Bone marrow (tissue), 2 donors: Measurements from ENCODE around the gene ARPC2.
"Not testable (repeated sequence)": the region's sequence is repeated elsewhere in the genome, so short reads cannot be mapped to it uniquely, and the experiment has no call there.

Experiments
- DNase-seq, 2 donors: peaks; one replicate each; lab custom pipeline; 2025; lab: John Stamatoyannopoulos, UW

ARPC2 gene

DNA sequence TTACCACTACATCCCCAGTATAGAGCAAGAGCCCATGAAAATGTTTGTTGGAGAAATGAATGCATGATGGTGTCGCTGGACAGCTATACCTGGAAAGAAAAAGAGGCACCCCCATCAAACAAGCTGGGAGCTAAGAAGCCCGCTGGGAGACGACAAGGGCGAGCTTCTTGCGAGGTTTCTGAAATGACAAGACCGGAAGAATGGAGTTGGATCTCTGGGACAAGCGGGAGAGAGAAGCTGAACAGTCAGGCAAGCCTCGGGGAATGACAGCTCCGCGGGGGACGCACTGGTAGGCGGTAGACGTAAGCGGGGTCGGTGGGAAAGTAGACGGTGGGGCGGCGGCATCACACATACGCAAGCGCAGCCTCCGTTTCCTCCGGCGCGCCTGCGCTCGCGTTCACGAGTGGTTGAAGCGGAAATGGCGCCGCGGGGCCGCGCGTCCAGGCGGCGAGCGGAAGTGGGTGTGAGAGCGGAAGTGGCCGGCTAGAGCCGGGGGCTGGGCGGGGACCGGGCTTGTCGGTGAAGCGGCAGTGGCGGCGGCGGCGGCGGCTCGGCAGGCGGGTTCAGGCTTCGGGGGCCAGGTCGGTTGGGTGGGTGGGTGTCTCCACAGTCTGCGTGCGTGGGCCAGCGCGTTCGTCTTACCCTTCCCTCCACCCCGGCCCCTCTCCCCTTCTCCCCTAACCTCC is at the start of gene ARPC2:
Gene ARPC2, plus strand, starts transcription at position 516 of the 686 bp plus-strand sequence. CDS start 282 bp downstream, outside the sequence.
- DNase-seq = peak; percentile 89 to 93

DNA sequence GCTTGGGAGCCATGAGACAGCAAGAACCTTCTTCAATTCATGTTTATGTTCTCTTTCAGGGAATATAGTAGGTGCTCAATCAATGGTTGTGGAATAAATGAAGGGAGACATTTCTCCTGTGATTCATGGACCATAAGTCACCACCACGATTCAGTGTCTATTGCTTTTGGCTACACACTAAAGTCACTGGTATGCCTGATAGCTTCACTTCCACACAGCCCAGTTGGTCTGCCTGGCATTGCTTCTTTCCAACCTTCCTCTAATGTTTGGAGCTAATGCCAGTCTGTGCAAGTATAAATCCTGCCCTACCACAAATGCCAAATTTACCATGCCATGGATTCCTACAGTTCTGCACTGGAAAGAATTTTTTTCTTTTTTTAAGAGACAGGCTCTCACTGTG is 49.0 kb upstream of the ARPC2 start:
- DNase-seq = no peak

DNA sequence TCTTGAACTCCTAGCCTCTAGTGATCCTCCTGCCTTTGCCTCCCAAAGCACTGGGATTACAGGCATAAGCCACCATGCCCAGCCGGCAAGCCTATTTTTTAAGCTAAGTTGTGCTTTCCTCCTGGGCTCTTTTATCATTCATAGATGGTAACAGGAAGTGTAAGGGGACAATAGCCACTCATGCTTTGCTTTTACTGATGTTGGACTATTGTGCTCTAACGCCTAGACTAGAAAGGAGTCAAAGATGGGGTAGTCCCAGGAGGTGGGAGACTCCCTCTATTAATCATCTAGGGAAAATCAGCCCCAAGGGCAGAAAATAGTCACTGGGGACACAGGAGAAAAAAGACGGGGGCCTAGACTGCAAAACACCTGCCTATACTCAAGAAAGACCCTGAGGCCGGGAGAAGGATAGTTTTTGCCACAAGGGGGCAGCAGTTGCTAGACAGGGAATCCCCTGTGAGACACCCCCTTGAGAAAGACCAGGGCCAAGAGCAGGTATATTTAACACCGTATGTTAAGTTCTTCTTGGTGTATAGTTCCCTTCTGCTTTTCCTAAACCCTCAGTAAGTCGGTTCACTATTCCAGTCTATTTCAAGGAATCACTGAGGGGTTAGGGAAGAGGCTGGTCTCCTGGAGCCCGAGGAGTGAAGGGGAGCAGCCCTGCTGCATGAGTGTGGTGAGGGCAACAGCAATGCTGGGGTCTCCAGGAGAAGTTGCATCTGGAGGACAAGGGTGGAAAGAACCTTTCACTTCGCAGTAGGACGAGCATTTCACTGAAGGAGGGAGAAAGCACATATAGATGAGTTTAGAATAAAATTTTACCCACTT is 48.1 kb upstream of the ARPC2 start:
- DNase-seq = peak in 1 of 2 donors; percentile 59

DNA sequence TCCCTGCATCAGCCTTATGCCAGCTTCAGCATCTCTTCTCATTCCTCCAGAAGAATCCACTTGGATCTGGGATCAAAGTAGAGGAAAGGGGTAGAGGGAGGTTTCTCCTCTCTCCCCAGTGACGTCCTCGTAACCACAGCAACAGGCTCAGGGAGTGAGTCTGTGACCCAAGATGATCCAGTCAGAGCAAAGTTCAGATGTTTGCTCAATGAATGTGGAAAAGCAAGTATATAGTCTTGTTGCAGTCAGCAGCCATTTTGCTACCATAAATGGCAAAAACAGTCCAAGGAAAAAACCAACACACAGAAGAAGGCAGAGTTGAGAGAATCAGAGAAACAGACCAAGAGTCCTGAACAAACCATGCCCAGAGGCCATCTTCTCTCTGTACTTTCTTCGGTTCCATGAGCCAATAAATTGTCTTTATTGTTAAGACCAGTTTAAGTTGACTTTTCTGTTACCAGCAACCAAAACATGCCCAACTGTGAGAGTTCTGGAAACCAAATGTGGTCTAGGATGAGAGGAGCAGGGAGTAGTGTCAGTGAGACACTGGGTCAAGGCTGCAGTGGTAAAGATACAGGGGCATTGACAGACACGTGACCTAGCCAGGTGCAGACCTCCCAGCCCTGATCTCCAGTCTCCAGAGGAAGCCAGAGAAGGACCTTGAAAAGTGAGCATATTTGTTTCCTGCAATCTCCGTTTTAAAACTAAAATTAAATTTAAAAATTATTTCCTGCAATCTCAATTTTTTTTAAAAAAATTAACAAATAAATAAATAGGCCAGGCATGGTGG is 47.0 kb upstream of the ARPC2 start:
- DNase-seq = no peak

DNA sequence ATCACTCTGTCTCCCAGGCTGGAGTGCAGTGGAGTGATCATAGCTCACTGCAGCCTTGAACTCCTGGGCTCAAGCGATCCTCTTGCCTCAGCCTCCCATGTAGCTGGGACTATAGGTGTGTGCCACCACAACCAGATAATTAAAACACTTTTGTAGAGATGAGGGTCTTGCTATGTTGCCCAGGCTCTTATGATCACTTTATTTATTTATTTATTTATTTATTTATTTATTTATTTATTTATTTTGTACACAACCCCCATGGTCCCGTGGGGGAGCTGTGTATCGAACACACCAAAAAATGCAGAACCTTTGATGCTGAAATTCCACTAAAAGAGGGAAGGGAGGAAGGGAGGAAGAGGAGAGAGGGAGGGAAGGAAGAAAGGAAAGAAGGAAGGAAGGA is 45.2 kb upstream of the ARPC2 start:
- DNase-seq = not testable (repeated sequence)

DNA sequence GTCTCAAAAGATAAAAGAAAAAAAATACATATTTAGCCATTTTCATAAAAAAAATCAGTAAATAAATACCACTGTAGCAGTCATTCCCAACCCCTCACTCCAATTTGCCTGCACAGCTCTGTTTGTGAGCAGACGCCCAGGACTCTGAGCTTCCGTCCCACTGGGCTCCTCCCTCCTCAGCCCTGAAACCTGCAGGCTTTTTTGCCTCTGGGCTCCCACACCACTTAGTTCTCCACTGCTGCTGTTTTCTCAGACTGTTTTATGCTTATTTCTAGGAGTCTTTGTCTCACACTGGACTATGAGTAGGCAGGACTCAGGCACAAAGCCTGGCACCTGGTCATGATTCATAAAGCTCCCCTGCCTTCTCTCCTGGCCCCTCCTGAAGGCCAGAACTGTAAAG is 44.1 kb upstream of the ARPC2 start:
- DNase-seq = no peak

DNA sequence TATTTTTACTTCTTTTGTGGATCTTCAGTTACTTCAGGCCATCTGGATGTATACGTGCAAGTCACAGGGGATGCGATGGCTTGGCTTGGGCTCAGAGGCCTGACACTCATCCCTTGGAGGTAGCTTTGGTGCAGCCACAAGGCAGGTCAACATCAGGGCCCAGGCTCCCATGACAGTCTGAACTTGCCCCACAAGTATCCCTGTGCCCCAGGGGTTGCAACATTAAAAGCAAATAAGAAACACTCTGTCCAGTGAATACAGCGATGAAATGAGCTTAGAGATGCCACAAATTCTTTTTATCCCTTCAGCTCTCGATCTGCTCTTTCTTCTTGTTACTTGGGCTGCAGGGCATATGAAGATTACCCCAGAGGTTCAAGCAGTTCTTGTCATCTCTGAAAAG is 37.2 kb upstream of the ARPC2 start:
- DNase-seq = no peak

DNA sequence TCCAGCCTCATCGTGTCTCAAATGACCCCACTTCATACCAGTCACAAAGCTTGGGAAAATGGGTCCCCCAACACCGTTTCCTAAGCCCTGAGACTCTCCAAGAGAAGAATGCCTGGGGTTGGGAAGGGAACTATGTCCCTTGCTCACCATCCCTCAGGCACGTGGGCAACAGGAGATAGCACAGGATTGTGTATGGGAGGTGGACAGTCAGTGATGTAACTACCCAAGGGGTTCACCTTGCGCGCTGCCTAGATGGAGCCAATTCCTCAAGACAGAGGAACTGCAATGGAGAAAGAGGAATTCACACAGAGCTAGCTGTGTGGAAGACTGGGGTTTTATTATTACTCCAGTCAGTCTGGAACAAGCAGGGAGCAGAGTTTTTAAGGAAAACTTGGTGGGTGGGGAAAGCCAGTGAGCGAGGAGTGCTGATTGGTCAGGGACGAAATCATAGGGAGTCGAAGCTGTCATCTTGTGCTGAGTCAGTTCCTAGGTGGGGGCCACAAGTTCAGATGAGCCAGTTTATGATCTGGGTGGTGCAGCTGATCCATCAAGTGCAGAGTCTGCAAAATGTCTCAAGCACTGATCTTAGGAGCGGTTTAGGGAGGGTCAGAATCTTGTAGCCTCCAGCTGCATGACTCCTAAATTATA is 36.4 kb upstream of the ARPC2 start:
- no peak for DNase-seq

DNA sequence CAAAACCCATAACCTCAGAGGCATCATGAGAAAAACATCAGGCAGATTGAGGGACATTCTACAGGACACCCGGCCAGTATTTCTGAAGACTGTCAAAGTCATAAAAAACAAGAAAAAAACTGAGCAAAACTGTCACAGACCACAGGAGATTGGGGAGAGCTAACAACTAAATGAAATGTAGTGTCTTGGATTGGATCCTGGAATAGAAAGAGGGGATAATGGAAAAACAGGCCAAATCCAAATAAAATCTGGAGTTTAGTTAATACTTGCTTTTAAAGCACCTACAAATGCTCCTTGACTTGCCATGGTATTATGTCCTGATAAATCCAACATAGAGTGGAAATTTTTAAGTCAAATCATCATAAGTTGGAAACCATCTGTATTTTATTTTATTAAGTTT is 32.7 kb upstream of the ARPC2 start:
- DNase-seq = no peak

DNA sequence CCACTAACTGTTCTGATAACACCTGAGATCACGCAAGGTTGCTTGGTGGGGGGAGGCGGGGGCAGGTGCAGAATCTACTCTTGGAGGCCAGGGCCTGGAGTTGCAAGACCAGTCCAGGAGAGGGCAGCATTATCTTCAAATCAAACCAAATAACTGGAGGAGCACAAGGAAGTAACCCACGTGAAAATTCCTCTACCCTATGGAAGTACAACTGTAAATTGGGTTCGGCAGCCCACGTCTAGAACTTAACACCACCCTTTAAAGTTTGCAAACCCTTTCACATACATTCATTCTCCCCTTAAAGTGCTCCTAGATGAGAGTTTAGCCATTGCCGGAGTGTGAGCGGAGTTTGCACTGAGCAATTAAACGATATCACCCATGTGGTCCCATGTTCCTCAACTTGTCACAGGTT is 30.6 kb upstream of the ARPC2 start:
- peak; percentile 10 to 71 for DNase-seq

DNA sequence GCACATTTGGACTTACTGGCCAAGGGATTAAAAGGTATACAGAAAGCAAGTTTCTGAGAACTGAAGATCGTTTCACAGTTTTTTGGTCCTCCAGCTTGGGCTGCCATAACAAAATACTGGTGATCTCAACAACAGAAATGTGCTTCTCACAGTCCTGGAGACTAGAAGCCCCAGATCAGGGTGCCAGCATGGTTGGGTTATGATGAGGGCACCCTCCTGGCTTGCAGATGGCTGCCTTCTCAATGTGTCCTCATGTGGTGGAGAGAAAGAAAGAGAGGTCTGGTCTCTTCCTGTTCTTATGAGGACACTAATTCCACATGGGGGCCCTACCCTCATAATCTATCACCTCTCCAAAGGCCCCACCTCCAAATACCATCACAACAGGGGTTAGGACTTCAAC is 30.1 kb upstream of the ARPC2 start:
- no peak for DNase-seq

DNA sequence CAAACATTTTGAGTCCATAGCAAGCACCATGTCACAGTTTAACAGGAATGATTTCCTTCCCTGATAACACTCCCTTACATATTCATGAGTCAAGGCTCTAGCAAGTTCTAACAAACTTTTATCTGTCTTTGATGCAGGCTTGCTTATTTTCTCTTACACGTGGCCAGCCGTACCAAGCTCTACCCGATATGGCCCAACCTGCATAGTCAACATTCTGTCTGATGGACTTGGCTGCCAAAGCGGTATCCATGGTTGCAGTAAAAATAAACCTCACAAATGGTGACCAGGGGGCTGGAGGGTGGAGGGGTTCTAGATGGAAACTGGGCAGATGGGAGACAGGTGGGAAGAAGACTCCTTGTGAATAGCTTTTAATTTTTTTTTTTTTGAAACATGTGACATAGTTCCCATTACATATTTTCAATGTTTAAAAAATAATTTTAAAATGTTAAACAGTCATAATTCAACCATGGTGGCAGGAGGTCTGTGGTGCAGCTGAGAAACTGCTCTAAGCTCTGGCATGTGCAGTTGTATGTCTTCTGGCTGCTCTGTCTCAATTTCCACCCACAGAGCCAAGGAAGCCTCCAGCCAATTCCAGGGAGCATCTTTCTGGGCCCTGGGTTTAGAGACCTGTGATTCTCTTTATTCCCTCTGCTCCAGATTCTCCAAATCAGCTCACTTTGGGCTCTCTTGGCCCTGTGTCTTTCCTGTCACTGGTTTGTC is 29.5 kb upstream of the ARPC2 start:
- DNase-seq = no peak

DNA sequence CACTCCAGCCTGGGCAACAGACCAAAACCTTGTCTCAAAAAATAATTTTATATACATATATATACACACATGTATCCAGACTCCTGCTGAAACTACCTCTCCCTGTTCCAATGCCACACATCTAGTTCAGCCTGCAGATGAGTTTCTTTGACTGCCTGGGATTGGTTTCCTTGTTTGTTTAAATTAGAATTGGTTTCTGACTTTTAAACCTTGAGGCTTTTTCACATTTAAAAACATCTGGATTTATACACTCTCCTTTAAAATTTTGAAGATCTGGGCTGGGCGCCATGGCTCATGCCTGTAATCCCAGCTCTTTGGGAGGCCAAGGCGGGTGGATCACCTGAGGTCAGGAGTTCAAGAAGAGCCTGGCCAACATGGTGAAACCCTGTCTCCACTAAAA is 28.5 kb upstream of the ARPC2 start:
- DNase-seq = no peak

DNA sequence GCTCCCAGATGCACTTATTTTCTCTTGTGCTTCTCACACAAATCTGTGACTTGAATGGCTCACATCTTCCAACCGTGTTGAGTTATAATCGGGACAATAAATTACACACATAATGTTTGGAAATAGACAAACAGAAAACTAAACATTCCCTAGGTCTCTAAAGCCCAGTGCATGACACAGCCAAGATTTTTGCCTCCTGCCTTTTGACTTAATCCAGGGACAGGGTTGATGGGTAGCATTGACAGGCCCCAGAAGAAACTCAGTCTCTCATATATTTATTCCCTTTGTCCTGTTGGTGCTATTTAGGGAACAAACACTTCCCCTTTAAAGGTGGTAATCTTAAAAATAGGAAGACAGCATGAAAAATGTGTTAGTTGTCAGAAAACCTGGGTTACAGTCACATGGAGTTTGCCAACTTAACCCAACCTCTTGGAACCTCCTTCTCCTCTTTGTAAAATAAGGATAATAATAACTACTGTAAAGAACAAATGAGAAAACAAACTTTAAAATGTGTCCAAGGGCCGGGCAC is 24.0 kb upstream of the ARPC2 start:
- DNase-seq = peak in 1 of 2 donors; percentile 1

DNA sequence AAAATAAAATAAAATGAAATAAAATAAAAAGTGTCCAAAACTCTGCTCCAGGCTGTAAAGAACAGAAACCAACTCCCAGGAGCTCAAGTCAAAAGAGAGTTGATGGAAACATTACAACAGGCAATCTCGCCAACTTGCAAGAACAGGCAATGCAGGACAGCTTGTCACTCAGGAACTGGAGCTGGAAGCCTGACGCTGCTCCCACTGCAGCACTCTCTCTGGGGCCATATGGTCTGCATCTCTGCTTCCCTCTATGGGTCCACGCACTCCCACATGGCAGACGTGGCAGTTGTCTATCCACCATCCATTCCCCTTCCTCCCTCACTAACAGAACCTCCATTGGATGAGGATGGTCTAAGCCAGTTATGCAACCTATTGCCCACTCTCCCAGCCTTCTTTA is 23.3 kb upstream of the ARPC2 start:
- no peak for DNase-seq

DNA sequence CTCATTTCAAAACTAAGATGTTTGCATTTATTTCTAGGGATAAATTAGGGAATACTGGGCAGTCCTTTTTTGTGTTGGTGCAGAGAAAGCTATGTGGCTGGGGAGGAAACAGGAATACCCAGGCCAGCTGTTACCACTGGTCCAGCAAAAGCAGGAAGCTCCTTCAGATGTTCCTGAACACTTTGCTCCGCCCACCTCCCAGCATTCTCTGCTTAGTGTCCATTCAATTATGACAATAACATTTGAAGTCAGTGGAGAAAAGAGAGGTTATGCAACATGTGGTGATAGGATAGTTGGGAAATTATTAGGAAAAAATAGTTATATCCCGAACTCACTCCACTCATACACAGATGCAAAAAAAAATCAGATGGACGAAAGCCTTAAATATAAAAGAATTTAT is 22.1 kb upstream of the ARPC2 start:
- no peak for DNase-seq

DNA sequence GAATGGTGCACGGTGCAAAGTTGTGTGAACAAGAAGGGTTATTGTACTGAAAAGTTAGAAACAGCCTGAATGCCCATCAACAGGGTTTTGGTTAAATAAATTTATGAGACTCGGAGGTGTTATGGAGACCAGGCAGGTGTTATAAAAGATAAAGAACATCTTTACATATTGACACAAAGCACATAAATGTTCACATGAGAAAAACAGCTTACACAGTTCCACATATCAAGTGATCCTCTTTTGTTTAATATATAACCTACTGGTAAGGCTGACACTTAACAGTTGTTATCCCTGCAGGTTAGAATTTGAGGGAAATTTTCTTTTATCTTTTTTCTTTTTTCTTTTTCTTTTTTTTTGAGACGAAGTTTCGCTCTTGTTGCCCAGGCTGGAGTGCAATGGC is 20.0 kb upstream of the ARPC2 start:
- no peak for DNase-seq

DNA sequence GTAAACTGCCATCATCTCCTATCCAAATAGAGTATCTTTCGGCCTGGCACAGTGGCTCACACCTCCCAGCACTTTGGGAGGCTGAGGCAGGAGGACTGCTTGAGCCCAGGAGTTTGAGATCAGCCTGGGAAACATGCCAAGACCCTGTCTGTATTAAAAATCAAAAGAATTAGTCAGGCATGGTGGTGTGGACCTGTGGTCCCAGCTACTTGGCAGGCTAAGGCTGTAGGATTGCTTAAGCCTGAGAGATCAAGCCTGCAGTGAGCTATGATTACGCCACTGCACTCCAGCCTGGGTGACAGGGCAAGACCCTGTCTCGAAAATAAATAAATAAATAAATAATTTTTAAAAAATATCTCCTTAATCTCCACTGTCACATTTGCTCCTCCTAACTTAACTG is 14.7 kb upstream of the ARPC2 start:
- DNase-seq = no peak

DNA sequence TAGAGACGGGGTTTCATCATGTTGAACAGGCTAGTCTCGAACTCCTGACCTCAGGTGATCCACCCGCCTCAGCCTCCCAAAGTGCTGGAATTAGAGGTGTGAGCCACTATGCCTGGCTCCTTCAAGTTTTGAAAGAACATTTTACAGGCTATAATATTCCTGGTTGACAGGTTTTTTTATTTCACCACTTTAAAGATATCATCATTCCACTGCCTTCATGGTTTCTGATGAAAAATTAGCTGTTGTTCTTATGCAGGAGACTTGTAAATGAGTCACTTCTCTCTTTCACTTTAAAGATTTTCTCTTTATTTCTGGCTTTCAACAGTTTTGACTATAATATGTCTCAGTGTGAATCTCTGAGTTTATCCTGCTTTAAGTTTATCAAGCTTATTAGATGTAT is 7.9 kb upstream of the ARPC2 start:
- no peak for DNase-seq

DNA sequence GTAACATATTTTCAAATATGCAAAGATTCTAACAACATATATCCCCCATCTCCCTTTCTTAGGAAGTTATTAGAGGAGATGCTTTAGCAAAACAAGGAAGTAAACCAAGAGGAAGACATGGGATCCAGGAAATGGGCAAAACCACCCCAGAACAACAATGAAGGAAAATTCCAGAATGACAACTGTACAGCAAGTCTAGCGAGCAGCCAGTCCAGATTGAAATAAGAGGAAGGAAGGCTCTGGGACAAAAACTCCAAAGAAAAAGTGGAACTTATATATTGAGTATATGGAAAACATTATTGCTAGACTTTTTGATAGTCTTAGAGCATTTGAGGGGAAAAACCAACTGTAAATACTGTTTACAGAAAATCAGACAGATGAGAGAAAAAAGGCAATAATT is 2.9 kb upstream of the ARPC2 start:
- DNase-seq = no peak

DNA sequence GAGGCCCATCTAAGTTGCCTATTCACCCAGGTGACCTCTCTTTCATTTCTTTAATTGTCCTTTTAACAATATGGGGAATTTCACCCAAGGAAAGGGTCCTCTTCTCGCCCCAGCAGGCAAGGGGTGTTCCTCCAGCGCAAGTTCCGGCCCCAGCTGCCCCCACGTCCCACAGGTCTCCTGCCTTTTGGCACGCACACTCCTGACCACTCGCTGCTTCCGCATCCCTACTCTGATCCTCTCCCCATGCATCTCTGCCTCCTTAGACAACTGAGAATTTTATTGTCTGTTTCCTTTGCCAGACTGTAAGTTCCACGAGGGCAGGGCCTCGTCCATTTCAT is 684 bp upstream of the ARPC2 start:
- DNase-seq = no peak
